ENCODE measurements around the gene GUCA1A. TPM values are rescaled to one million over a fixed set of nuclear protein-coding genes. Genes with fewer than 3 reads are reported as not detected.

The GUCA1A gene
- total RNA-seq, 1 donor from 2014 or later: not detected

GRCh38 chr6:42142118-42142835, 30.9 kb upstream of the GUCA1A start, which contains the start of gene C6orf132:
C6orf132 (minus strand) TSS chr6:42142620; CDS start chr6:42142444, 176 bp downstream.
- peak within 1 kb of the TSS; percentile 97 for H3K27ac Mint-ChIP-seq (ENCODE audit: unreplicated experiment)
- H3K4me3 Mint-ChIP-seq (ENCODE audit: unreplicated experiment): peak within 1 kb of the TSS; percentile 80
- no peaks in the 10 kb centered on the region for H3K9me3 Mint-ChIP-seq (ENCODE audit: unreplicated experiment)
- H3K36me3 Mint-ChIP-seq (ENCODE audit: unreplicated experiment): no peaks in the 10 kb centered on the region
- peaks cover 40% of the 10 kb centered on the region for H3K4me1 Mint-ChIP-seq (ENCODE audit: unreplicated experiment)
- DNase-seq (ENCODE audit: extremely low spot score, unreplicated experiment): no peak
- no peaks in the 10 kb centered on the region for H3K27me3 Mint-ChIP-seq (ENCODE audit: unreplicated experiment)
- no peak for TF ChIP-seq CTCF (IDR thresholded peaks at IDR 0.05)

GRCh38 chr6:42147138-42147562, 26.0 kb upstream of the GUCA1A start:
- no peak overlapping the region for H3K27ac Mint-ChIP-seq (ENCODE audit: unreplicated experiment)
- DNase-seq (ENCODE audit: extremely low spot score, unreplicated experiment): no peak
- peaks cover 9% of the 10 kb centered on the region for H3K4me1 Mint-ChIP-seq (ENCODE audit: unreplicated experiment)
- H3K9me3 Mint-ChIP-seq (ENCODE audit: unreplicated experiment): no peaks in the 10 kb centered on the region
- no peaks in the 10 kb centered on the region for H3K36me3 Mint-ChIP-seq (ENCODE audit: unreplicated experiment)
- H3K27me3 Mint-ChIP-seq (ENCODE audit: unreplicated experiment): peaks cover 2% of the 10 kb centered on the region
- no peak overlapping the region for H3K4me3 Mint-ChIP-seq (ENCODE audit: unreplicated experiment)
- TF ChIP-seq CTCF (IDR thresholded peaks at IDR 0.05): no peak

GRCh38 chr6:42148058-42148457, 25.1 kb upstream of the GUCA1A start:
- DNase-seq (ENCODE audit: extremely low spot score, unreplicated experiment): no peak
- Mint-ChIP-seq H3K4me3 (ENCODE audit: unreplicated experiment) (no peak overlapping the region), H3K27me3 (ENCODE audit: unreplicated experiment) (peaks cover 3% of the 10 kb centered on the region), H3K4me1 (ENCODE audit: unreplicated experiment) (peaks cover 4% of the 10 kb centered on the region), H3K27ac (ENCODE audit: unreplicated experiment) (no peak overlapping the region), H3K9me3 (ENCODE audit: unreplicated experiment) (no peaks in the 10 kb centered on the region), H3K36me3 (ENCODE audit: unreplicated experiment) (no peaks in the 10 kb centered on the region)
- no peak for TF ChIP-seq CTCF (IDR thresholded peaks at IDR 0.05)

- Mint-ChIP-seq H3K4me3 (ENCODE audit: unreplicated experiment) (no peak overlapping the region), H3K9me3 (ENCODE audit: unreplicated experiment) (no peaks in the 10 kb centered on the region)
Measured at GRCh38 chr6:42150254-42150653, 22.9 kb upstream of the GUCA1A start.

More at GRCh38 chr6:42150254-42150653, 22.9 kb upstream of the GUCA1A start:
- Mint-ChIP-seq H3K36me3 (ENCODE audit: unreplicated experiment) (no peaks in the 10 kb centered on the region), H3K27ac (ENCODE audit: unreplicated experiment) (no peak overlapping the region), H3K27me3 (ENCODE audit: unreplicated experiment) (peaks cover 15% of the 10 kb centered on the region), H3K4me1 (ENCODE audit: unreplicated experiment) (peaks cover 3% of the 10 kb centered on the region)
- TF ChIP-seq CTCF (IDR thresholded peaks at IDR 0.05): no peak
- DNase-seq (ENCODE audit: extremely low spot score, unreplicated experiment): no peak

Data from osteocyte (in vitro differentiated cells).